GM12892 (cell line): ENCODE measurements around the gene MTMR6.

Experiments
- POLR2A ChIP-seq: IDR thresholded peaks from 2 replicates; pipeline ENCODE4 v1.6.1; 2011; ENCODE audit warnings: low read depth, low read length, control low read depth
- POLR2AphosphoS5 ChIP-seq: IDR thresholded peaks from 2 replicates; pipeline ENCODE4 v1.6.1; 2011; ENCODE audit warnings: low read depth, low read length, control low read depth

- no peak for TF ChIP-seq POLR2A
- TF ChIP-seq POLR2AphosphoS5, result no peak
Observed at GRCh38 chr13:25241007-25241406, 46.3 kb downstream of the MTMR6 start.
